HG03196 (cell line): ENCODE results near the gene TCFL5.
"Not testable (repeated sequence)": the region's sequence is repeated elsewhere in the genome, so short reads cannot be mapped to it uniquely, and the experiment has no call there.

Experiments
- ATAC-seq: cut with Tn5 transposase; IDR thresholded peaks from one replicate; pipeline ENCODE4 v1.9.1; 2021; ENCODE audit not compliant: unreplicated experiment

The TCFL5 gene

GRCh38 chr20:62858058-62858830 is 3.4 kb downstream of the TCFL5 start:
- ATAC-seq = no peak

DNA sequence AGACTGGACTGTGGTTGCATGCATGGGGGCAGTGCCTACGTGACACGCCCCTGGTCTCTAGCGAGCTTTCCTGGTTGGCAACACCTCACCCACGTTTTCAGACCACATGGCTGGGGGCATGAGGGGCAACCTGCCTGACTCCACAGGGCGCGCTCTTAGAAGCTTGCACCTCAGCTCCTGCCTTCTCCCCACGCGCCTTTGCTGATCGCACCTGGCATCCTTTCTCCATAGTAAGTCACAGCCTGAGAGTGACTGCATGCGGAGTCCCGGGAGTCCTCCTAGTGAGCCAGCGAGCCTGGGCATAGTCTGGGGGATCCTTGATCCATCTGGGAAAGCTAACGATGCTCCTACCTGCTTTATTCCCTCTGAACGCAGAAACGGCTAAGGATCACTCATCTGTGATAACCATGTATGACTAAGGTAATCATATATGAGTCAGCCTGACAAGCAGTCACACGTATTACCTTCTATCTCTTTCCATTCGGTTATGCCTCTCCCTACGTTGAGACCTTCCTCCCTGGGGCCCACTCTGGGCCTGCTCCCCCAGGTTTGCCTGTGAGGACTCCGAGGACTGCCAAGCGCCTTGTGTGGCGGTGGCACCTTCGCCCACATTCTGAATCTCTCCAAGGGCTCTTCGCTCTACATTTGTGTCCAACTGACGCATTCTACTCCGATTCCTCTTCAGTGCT is 4.5 kb downstream of the TCFL5 start:
- no peak for ATAC-seq

- no peak for ATAC-seq
Observed at GRCh38 chr20:62855120-62855519, 6.5 kb downstream of the TCFL5 start.

- no peak for ATAC-seq
Observed at GRCh38 chr20:62854121-62854520, 7.5 kb downstream of the TCFL5 start.

GRCh38 chr20:62853304-62853703 is 8.3 kb downstream of the TCFL5 start:
- not testable (repeated sequence) for ATAC-seq

DNA sequence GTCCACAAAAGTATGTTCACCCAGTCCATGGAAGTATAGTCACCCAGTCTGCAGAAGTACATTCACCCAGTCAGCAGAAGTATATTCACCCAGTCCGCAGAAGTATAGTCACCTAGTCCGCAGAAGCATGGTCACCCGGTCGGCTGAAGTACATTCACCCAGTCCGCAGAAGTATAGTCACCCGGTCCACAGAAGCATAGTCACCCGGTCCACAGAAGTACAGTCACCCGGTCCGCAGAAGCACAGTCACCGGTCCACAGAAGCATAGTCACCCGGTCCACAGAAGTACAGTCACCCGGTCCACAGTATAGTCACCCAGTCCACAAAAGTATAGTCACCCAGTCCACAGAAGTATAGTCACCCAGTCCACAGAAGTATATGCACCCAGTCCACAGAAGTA is 8.8 kb downstream of the TCFL5 start:
- no peak for ATAC-seq

- no peak for ATAC-seq
Observed at GRCh38 chr20:62852196-62852595, 9.4 kb downstream of the TCFL5 start.

GRCh38 chr20:62850333-62850974 is 11.2 kb downstream of the TCFL5 start:
- no peak for ATAC-seq

- no peak for ATAC-seq
Observed at GRCh38 chr20:62849431-62849830, 12.2 kb downstream of the TCFL5 start.

GRCh38 chr20:62848917-62849316 is 12.7 kb downstream of the TCFL5 start:
- ATAC-seq = not testable (repeated sequence)

DNA sequence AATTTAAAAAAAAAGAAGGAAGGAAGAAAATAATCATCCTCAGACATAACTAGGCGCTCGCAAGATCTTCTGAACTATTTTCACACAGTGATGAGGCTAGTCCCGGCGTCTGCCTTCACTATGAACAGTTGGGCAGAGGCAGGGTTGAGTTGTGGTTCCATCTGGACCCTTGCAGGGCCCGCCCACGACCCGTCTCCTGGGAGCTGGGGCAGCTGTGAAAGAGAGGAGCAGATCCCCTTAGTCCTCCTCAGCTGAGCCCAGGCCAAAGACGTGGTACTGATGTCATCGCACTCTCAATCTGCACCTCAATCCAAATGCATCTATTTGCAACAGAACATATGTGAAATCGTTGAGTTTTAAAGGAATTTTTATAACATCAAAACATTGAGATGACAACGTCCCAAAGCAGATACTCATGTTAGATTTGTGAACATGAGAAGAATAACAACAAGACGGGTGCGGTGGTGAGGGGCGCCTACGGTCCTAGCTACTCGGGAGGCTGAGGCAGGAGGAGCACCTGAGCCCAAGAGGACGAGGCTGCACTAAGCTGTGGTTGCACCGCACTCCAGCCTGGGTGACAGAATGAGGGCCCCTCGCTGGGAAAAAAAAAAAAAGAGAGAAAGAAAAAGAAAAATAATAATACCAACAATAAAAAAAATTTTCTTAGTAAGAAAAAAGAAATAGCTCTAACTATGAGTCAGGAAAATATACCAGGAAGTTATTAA is 15.3 kb downstream of the TCFL5 start:
- no peak for ATAC-seq

DNA sequence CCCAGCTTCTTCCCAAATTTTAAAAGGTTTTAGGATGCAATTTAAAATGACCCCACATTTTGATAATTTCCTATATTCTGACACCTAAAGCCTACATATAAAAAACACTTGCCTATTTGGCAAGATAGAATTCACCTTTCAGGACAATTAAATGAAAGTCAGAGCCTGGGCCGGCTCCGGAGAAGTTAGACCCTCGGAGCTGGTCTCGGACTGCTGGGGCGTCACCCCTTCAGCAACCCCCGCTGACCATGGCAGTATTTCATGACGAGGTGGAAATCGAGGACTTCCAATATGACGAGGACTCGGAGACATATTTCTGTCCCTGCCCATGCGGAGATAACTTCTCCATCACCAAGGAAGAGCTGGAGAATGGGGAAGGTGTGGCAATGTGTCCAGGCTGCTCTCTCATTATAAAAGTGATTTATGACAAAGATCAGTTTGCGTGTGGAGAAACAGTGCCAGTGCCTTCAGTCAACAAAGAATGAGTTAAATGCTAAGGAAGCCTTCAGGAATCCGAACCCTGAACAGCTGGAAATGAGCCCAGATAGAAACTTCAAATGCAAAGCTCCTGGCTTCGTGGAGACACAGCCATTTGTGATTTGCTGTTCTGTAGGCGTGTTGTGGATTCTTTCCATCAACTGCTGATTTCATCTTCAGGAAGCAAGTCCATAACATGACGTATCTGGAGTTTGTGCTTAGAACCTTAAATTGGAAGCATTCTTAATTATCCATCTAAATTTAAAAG is 16.0 kb downstream of the TCFL5 start:
- ATAC-seq = no peak

DNA sequence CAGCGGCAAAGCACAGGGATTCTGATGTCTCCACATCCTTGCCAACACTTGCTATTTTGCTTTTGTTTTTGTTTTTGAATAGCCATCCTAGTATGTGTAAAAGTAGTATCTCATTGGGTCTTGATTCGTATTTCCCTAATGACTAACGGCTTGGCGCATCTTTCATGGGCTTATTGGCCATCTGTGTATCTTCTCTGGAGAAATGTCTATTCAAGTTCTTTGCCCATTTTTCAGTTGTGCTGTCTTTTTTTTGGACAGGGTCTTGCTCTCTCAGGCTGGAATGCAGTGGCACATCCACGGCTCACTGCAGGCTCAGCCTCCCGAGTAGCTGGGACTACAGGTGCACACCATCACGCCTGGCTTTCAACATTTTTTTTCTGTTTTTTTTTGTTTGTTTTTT is 17.4 kb downstream of the TCFL5 start:
- no peak for ATAC-seq

- no peak for ATAC-seq
Observed at GRCh38 chr20:62843656-62844055, 18.0 kb downstream of the TCFL5 start.

GRCh38 chr20:62841705-62842212 is 19.9 kb downstream of the TCFL5 start:
- no peak for ATAC-seq

- no peak for ATAC-seq
Observed at GRCh38 chr20:62840244-62841197, 21.1 kb downstream of the TCFL5 start.

DNA sequence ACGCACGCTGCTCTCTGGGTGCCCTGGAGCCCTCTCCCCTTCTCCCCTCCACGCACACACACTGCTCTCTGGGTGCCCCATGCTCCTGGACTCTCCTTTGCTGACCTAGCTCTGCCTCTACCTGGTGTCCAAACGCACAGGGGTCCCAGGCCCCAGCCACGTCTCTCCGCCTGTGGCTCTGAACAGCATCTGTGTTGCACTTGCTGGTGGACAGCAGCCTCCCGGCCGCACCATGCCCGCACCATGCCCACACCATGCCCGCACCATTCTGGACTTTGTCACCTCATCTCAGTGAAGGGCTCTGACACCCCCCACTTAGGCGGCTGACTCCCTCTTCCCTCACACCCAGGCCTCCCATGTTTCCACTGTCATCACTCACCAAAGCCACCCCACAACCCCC is 21.8 kb downstream of the TCFL5 start:
- ATAC-seq = no peak

DNA sequence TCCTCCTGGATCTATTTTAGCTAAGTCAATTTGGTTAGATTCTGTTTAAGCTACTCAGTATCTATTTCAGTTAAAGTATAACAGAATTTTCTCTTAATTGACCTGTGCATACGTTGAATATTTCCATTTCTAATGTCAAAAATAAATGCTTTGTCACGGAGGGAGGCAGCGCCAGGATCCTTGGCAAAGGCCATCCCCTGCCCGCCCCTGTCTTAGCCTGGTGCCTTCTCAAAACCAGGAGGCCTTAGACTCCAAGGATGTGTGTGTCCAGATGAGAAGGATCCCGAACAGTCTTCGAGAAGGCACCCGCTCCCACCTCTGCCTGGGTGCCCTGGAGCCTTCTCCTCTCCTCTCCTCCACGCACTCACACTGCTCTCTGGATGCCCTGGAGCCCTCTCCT is 22.4 kb downstream of the TCFL5 start:
- no peak for ATAC-seq

DNA sequence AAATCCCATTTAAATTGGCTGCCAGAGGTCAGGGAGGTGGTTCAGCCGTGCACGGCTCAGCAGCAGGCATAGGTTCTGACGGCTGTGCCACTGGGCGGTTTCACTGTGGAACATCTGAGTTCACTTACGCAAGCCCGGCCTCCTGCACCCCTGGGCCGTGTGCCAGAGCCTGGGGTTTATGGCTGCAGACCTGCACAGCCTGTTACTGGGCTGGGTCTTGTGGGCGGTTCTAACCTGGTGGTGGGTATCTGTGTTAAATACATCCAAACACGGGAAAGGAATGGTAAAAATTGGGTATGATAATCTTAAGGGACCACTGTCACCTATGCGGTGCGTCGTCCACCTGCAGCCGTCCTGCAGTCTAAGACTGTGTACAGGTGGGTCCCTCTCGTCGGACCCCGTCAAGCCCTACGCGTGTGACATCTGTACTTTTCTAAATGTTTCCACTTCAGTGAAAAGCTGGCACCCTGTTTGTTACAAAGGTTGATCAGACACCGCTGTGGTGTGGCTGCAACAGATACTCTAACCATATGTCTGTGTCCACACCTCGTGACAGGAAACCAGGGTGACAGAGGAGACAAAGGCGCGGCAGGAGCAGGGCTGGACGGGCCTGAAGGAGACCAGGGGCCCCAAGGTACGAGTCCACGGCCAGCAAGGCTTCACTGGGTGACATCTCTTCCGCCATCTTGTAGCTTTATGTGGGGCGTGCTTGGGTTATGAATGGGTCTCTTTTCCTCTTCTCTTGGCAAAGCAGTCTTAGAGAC is 23.3 kb downstream of the TCFL5 start:
- peak; percentile 60 for ATAC-seq
